Measurements from ENCODE around the gene ZNF799. TPM values are rescaled to one million over a fixed set of nuclear protein-coding genes. Genes with fewer than 3 reads are reported as not detected.
"Not testable (repeated sequence)": the region's sequence is repeated elsewhere in the genome, so short reads cannot be mapped to it uniquely, and the experiment has no call there.

The ZNF799 gene
- polyA plus RNA-seq (2013, experiment 1 of 2; ENCODE audit: insufficient read length): 0.77 TPM
- polyA plus RNA-seq (2013, experiment 2 of 2; ENCODE audit: insufficient read length): 0.71 TPM

GRCh38 chr19:12400633-12401502 lies at the start of gene ZNF799:
ZNF799 (minus strand) TSS chr19:12401271; CDS start chr19:12401070, 201 bp downstream.
- peak; percentile 95 for DNase-seq

- no peak for DNase-seq
Observed at GRCh38 chr19:12450844-12451243, 49.8 kb upstream of the ZNF799 start.

DNA sequence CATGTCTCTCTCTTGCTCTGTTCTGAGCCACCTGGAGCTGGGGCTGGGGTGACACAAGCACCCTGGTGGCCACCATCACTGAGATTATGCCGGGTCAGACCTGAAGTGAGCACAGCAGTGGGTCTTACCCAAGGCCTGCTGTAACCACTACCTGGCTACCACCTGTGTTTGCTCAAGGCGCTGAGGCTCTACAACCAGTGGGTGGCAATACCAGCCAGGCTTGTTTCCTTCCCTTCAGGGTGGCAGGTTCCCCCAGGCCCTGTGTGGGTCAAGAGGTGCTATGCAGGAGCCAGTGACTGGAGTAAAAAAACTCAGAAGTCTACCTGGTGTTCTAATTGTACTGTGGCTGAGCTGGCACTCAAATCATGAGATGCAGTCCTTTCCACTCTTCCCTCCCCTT lies 47.7 kb upstream of the ZNF799 start:
- no peak for DNase-seq

- DNase-seq: peak; percentile 97
Observed at GRCh38 chr19:12440541-12441316, 39.7 kb upstream of the ZNF799 start, which contains the start of gene ZNF443. ZNF443 (minus strand) TSS chr19:12441021; CDS start chr19:12440914, 107 bp downstream.

DNA sequence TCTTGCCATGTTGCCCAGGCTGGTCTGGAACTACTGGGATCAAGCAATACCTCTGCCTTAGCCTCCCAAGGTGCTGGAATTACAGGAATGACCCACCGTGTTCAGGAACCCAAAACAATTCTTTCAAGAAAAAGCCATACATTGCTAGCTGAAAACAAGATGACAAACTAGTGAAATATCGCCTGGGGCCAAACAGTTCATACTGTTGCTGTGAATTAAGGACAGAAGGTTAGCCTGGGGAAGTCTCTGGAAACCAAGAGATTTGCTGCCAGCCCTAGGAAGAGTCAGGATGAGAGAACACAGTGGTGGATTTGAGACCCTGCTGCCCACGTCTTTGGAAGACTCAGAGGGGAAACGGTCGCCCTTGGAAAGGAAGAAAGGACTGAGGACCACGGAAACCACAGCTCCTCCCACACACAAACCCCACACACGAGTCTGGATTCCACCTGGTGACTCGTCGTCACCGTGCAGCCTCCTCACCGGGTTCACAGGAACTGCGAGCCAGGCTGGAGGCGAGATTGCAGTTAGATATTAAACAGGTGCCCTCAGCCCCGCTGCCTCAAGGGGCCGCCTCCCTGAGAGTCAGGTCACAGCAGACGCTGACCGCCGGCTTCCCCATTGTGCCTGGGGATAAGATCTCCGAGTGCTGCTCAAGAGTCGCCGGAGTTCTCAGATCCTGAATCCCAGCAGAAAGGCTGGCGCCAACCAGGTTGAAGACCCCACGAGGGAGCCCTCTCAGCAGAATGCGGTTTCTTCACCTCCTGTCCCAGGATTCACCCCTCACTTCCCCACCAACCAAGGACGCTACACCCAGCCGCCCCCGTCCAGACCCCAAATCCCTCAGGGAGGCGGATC lies 38.8 kb upstream of the ZNF799 start:
- DNase-seq: not testable (repeated sequence)

DNA sequence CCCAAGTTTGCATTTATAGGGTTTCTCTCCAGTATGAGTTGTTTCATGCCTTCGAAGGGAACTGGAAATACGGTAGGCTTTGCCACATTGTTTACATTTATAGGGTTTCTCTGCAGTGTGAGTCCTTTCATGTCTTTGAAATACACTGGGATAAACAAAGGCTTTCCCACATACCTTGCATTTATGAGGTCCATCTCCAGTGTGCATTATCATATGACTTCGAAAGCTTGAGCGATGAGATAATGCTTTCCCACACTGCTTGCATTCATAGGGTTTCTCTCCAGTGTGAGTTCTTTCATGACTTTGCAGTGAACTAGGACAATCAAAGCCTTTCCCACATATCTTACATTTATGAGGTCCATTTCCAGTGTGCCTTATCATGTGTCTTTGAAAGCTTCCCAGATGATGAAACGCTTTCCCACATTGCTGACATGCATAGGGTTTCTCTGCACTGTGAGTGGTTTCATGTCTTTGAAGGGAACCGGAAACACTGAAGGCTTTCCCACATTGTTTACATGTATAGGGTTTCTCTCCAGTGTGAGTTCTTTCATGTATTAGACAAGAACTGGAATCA lies 29.7 kb upstream of the ZNF799 start:
- DNase-seq: not testable (repeated sequence)

GRCh38 chr19:12425888-12426274 lies 24.8 kb upstream of the ZNF799 start:
- no peak for DNase-seq

GRCh38 chr19:12425236-12425887 lies 24.3 kb upstream of the ZNF799 start:
- no peak for DNase-seq

DNA sequence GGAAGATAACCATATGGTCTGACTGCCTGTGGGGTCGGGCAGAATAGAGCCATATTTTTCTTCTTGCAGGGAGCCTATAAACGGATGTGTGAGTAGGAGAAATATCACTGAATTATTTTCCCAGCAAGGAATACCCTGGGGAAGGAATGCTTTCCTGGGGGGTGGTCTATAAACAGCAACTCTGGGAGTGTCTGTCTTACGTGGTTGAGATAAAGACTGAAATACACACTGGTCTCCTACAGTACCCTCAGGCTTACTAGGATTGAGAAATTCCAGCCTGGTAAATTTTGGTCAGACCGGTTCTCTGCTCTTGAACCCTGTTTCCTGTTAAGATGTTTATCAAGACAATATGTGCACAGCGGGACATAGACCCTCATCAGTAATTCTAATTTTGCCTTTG lies 16.2 kb upstream of the ZNF799 start:
- not testable (repeated sequence) for DNase-seq

DNA sequence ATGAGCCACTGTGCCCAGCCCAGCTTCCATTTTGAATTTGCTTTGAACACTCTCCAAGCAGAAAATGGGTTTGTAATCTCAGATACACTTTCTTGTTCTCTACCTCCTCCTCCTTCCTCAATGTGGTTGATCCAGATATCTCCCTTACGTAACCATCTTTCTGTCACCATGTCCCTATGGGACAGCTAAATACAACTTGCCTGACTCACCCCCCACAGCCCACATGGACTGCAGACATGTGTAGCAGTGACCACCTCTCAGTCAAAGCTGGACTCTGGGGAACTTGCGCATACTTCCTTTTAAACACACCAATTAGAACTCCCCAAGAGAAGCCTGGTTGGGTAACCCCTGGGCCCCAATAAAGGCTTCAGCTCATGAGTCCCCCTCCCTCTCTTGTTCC lies 10.8 kb upstream of the ZNF799 start:
- DNase-seq: no peak

- DNase-seq: peak; percentile 2
Observed at GRCh38 chr19:12399901-12400632, 1.0 kb downstream of the ZNF799 start.

- DNase-seq: not testable (repeated sequence)
Observed at GRCh38 chr19:12391148-12391547, 9.9 kb downstream of the ZNF799 start.

DNA sequence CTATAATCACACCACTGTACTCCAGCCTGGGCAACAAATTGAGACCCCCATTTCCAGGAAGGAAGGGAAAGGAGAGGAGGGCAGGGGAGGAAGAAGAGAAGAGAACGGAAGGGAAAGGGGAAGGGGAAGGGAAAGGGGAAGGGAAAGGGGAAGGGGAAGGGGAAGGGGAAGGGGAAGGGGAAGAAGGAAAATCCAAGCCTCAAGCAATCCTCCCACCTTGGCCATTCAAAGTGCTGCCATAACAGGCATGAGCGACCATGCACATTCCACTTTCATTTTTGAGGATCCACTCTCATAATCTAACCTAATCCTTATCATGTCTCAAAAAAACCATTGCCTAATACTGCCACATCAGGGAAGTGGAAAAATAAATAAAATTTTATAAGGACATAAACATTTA lies 14.7 kb downstream of the ZNF799 start:
- not testable (repeated sequence) for DNase-seq

DNA sequence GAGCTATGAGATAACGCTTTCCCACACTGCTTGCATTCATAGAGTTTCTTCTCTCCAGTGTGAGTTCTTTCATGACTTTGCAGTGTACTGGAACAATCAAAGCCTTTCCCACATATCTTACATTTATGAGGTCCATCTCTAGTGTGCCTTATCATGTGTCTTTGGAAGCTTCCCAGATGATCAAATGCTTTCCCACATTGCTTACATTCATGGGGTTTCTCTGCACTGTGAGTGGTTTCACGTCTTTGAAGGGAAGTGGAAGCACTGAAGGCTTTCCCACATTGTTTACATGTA lies 20.7 kb downstream of the ZNF799 start:
- DNase-seq: no peak

- no peak for DNase-seq
Observed at GRCh38 chr19:12379732-12380443, 21.2 kb downstream of the ZNF799 start.

DNA sequence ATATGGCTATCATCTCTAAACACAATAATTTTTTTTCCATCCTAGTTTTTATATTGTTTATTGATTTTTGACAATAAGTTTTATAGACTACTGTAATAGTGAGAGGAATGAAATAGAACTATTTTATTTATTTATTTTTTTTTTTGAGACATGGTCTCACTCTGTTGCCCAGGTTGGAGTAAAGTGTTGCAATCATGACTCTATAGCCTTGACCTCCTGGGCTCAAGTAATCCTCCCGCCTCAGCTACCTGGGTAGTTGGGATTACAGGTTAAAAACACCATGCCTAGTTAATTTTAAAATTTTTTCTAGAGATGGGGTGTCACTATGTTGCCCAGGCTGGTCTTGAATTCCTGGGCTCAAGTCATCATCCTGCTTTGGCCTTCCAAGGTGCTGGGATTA lies 27.0 kb downstream of the ZNF799 start:
- DNase-seq: no peak

DNA sequence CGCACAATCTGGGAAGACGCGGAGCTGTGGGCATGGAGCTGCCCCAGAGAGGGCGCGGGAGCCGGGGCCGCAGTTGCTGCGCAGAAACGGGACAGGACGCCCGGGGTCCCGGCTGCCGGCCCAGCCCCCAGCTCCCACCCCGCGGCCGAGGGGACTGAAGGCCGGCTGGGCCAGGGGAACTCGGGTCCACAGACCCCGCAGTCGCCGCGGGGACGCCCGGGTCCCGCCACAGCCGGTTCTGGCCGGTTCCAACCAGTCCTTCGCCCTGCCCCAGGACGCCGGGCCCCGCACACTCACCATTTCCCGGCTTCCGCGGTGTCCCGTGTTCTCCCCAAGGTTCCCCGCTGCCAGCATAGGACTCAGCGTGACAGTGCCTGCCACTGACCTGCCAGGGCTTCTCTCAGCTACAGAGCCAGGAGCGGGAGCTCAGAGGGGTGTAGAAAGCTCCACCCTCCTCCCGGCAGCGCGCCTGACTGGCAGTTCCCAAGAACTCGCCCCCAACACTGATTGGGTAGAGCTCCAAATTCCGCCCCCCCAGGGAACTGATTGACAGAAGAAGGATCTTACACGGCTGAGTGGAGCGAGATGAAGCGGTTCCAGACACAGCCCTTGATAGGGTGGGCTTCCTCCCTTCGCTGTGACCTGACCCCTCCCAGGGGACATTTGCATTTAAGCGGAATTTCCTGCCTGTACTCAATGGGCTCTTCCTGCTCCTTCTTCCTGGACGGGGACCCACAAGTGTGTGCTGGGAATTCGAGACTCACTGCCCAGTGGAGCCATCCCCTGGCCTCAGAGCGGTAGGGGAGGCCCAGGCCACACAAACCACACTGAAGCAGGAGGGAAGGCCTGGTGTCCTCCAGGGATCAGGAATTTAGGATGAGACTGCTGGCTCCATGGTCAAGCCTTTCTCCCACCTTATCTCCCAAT lies 35.6 kb downstream of the ZNF799 start, which contains the start of gene ZNF442:
Gene ZNF442 (minus strand): TSS at position 448 of the 927 bp plus-strand sequence. CDS start 2,052 bp downstream, outside the sequence.
- peak; percentile 95 for DNase-seq

- DNase-seq: no peak
Observed at GRCh38 chr19:12364391-12365235, 36.5 kb downstream of the ZNF799 start.

All from fibroblast of skin of abdomen (primary cell).